IPS-18c (cell line): ENCODE data around the gene GTF3C2.

Source experiments
- H3K4me3 ChIP-seq: 2 replicates; pipeline ENCODE4 v1.7.0; 2013; ENCODE audit warnings: low read depth, mild to moderate bottlenecking, low read length, moderate library complexity; ENCODE audit not compliant: insufficient read depth
- H3K9me3 ChIP-seq: one replicate; pipeline ENCODE4 v1.6.1; 2013; ENCODE audit warnings: mild to moderate bottlenecking, low read length, moderate library complexity; ENCODE audit not compliant: control insufficient read depth, insufficient read depth

The GTF3C2 gene, protein sequence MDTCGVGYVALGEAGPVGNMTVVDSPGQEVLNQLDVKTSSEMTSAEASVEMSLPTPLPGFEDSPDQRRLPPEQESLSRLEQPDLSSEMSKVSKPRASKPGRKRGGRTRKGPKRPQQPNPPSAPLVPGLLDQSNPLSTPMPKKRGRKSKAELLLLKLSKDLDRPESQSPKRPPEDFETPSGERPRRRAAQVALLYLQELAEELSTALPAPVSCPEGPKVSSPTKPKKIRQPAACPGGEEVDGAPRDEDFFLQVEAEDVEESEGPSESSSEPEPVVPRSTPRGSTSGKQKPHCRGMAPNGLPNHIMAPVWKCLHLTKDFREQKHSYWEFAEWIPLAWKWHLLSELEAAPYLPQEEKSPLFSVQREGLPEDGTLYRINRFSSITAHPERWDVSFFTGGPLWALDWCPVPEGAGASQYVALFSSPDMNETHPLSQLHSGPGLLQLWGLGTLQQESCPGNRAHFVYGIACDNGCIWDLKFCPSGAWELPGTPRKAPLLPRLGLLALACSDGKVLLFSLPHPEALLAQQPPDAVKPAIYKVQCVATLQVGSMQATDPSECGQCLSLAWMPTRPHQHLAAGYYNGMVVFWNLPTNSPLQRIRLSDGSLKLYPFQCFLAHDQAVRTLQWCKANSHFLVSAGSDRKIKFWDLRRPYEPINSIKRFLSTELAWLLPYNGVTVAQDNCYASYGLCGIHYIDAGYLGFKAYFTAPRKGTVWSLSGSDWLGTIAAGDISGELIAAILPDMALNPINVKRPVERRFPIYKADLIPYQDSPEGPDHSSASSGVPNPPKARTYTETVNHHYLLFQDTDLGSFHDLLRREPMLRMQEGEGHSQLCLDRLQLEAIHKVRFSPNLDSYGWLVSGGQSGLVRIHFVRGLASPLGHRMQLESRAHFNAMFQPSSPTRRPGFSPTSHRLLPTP

GRCh38 chr2:27356382-27357181 lies at the start of gene GTF3C2:
Gene GTF3C2 (minus strand): TSS chr2:27356764. CDS start chr2:27343554, 13,210 bp downstream.
- Histone ChIP-seq H3K4me3 (peak within 1 kb of the TSS; percentile 96), H3K9me3 (no peaks in the 10 kb centered on the region)

DNA sequence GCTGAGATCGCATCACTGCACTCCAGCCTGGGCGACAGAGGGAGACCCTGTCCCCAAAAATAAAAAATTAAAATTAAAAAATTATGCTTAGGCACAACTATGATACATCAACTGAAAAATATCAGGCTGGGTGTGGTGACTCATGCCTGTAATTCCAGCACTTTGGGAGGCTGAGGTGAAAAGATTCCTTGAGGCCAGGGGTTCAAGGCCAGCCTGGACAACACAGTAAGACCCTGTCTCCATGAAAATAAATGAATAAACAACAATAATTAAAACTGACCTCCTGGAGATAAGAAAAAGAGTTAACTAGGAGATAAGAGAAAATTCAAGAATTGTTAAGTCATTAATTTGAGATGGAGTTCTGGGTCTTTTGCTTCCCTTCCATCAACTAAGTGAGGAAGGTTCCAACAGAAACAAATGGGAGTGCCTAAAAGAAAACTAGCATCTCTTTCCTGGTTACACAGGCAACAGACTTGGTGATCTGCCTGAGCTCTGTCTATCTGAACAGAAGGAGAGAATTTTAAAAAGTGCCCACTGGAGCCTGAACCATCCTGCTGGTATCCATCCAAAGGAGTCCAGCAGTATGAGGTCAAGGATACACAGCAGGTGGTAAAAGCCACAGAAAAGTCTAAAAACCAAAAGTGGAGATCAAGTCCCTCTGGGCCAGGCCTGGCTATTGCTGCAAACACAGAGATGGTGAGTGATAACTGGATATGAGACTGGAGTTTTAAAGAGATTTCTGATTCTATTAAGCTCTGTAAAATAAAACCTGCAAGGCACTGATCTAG lies 44.0 kb upstream of the GTF3C2 start:
- no peak overlapping the region for H3K4me3 ChIP-seq
- H3K9me3 ChIP-seq: no peaks in the 10 kb centered on the region

DNA sequence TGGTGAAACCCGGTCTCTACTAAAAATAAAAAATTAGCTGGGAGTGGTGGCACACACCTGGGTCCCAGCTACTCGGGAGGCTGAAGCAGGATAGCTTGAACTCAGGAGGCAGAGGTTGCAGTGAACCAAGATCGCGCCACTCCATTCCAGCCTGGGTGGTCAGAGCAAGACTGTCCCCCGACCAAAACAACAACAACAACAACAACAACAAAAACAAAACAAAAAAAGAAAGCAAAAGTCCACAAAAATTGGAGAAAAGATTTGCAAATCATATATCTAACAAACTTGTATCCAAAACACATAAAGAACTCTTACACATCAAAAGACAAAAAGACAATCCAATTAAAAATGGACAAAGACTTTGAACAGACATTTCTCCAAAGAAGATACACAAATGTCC lies 42.4 kb upstream of the GTF3C2 start:
- Histone ChIP-seq H3K9me3 (no peaks in the 10 kb centered on the region), H3K4me3 (no peak overlapping the region)

GRCh38 chr2:27393225-27393624 lies 36.7 kb upstream of the GTF3C2 start:
- Histone ChIP-seq H3K4me3 (no peak overlapping the region), H3K9me3 (no peaks in the 10 kb centered on the region)

- Histone ChIP-seq H3K9me3 (no peaks in the 10 kb centered on the region), H3K4me3 (no peak overlapping the region)
These were observed 34.5 kb upstream of the GTF3C2 start for GRCh38 chr2:27390822-27391679.

DNA sequence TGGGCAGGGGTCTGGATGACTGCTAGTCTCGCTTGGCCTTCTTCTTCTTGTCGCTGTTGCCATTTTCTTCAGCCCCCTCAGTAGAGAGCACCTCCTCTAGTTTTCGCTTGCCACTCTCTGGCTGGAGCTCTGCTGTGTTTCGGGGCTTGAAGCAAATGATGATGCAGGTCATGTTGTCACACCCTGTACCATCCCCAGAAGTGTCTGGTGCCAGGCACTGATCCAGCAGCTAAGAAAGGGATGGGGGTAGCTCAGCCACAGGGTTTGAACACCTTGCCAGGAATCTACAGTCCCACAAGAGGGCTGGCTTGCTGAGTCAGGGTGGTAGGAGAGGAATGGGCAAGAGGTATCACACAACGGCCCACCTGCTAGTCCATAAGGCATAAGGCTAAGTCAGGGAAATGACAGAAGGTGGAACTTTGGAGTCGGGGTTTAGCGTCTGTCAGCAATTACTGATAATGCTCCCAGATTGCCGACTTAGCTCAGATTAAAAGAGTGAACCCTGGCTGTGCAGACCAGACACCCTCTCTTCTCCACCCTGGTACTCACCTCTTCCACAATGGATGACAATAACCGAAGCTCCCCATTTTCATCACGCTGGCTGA lies 25.1 kb upstream of the GTF3C2 start:
- peak overlapping the region; percentile 60 for H3K4me3 ChIP-seq
- no peaks in the 10 kb centered on the region for H3K9me3 ChIP-seq

DNA sequence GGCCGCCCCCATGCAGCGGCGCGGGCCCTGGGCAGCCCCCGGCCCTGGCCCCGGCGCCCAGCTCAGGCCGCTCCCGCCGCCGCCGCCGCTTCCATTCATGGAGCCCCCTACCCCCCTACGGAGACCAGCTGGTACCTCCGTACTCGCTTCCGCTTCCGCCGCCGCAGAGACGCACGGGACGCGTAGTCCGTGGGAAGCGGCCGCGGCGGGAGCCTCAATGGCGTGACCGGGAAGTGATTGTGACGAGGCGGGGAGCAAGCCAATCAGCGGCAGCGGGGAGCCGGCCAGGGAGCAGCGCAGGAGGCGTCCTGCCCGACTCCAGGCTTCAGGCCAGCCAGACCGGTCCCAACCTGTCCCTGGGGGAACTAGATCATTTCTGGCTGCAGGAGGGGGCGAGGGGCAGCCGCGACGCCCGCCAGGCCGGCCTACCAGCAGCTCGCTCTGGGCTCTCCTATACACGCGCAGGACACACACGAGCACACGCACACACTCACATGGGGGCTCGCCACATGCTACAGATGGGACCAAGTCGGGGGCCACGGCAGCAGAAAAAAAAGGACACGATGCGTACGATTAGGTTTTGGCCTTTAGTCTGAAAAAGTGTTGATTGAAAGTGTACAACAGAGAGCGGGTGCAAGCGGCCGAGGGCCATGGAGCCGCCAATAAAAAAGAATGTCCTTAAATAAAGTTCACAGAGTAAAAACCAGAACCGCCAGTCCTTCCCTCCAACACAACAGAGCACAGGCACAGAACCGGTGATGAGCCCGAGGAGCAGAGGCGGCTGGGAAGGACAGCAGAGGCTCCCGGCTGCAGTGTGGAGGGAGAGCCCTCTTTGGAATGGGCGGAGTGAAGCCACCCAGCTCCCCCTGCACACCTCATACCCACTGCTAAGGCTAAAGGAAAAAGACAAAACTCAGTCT lies 24.3 kb upstream of the GTF3C2 start, which contains the start of gene ZNF513:
Gene ZNF513 (minus strand): TSS at position 109 of the 920 bp plus-strand sequence. CDS start 208 bp downstream, outside the sequence.
- no peaks in the 10 kb centered on the region for H3K9me3 ChIP-seq
- peak within 1 kb of the TSS; percentile 60 for H3K4me3 ChIP-seq

- no peaks in the 10 kb centered on the region for H3K9me3 ChIP-seq
- peak overlapping the region; percentile 60 for H3K4me3 ChIP-seq
These were observed 23.5 kb upstream of the GTF3C2 start for GRCh38 chr2:27379836-27380625.

GRCh38 chr2:27379383-27379835 lies 22.8 kb upstream of the GTF3C2 start:
- H3K9me3 ChIP-seq: no peaks in the 10 kb centered on the region
- H3K4me3 ChIP-seq: peak overlapping the region; percentile 60

DNA sequence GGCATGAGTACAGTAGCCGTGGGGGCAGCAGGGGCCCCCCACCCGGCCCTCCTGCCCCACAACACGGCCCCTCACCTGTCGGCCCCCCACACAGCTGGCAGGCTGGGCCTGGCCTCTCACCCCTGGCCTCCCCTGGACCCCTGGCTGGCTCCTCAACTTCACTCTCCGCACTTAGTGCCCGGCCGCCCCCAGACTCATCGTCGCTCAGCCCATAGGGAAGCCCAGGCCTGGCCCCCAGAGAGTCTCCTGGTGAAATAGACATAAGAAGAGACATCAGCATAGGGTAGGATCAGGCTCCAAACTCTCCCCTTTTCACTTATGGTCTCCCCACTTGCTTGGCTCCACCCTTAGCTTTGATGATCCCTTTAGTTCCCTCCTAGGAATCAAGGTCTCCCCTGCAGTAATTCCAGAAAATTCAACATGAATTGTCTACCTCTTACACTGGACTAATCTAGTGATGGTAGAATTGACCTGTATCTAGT lies 22.3 kb upstream of the GTF3C2 start:
- H3K4me3 ChIP-seq: 0 out of 2 replicates have a peak overlapping the region, but pooled peaks have one; percentile 60

GRCh38 chr2:27378096-27378808 lies 21.7 kb upstream of the GTF3C2 start:
- H3K4me3 ChIP-seq: no peak overlapping the region

More for the DNA sequence above, 22.3 kb upstream of the GTF3C2 start:
- no peaks in the 10 kb centered on the region for H3K9me3 ChIP-seq

GRCh38 chr2:27377618-27378095 lies 21.1 kb upstream of the GTF3C2 start:
- no peaks in the 10 kb centered on the region for H3K9me3 ChIP-seq

More at GRCh38 chr2:27378096-27378808, 21.7 kb upstream of the GTF3C2 start:
- H3K9me3 ChIP-seq: no peaks in the 10 kb centered on the region

More at GRCh38 chr2:27377618-27378095, 21.1 kb upstream of the GTF3C2 start:
- H3K4me3 ChIP-seq: no peak overlapping the region
